ENCODE results near the gene PIGK.
"Not testable (repeated sequence)": the region's sequence is repeated elsewhere in the genome, so short reads cannot be mapped to it uniquely, and the experiment has no call there.

- not testable (repeated sequence) for TF ChIP-seq EP300, POLR2A (IDR thresholded peaks at IDR 0.05)
These were observed 59.5 kb downstream of the PIGK start for GRCh38 chr1:77159706-77160105.

All from stomach (tissue), 4 donors.